BLaER1 treated with 17β-estradiol and CSF1 and Interleukin-3, amounts not matched to agents 10 nM and 100 nM (cell line): ENCODE results near the gene NEK9.

Experiments
- H3K27ac ChIP-seq, 11 experiments: shearing (Covaris generic); formaldehyde crosslinking; 2 replicates each; pipeline ENCODE4 v1.8.1; 2022
- H3K27me3 ChIP-seq, 11 experiments: shearing (Covaris generic); formaldehyde crosslinking; 2 replicates each; pipeline ENCODE4 v1.8.1; 2022
- H3K36me3 ChIP-seq, 11 experiments: shearing (Covaris generic); formaldehyde crosslinking; 2 replicates each; pipeline ENCODE4 v1.8.1; 2022
- H3K4me1 ChIP-seq, 10 experiments: shearing (Covaris generic); formaldehyde crosslinking; 2 replicates each; pipeline ENCODE4 v1.8.1; 2022
- H3K4me2 ChIP-seq, 11 experiments: shearing (Covaris generic); formaldehyde crosslinking; 2 replicates each; pipeline ENCODE4 v1.8.1; 2022
- H3K4me3 ChIP-seq, 10 experiments: shearing (Covaris generic); formaldehyde crosslinking; 2 replicates each; pipeline ENCODE4 v1.8.1; 2022
- H3K9ac ChIP-seq, 11 experiments: shearing (Covaris generic); formaldehyde crosslinking; 2 replicates each; pipeline ENCODE4 v1.8.1; 2022
- H3K9me3 ChIP-seq, 11 experiments: shearing (Covaris generic); formaldehyde crosslinking; replicated peaks in 1 of 11; 2 replicates each; pipeline ENCODE4 v1.8.1; 2022
- H4K20me1 ChIP-seq, 11 experiments: shearing (Covaris generic); formaldehyde crosslinking; 2 replicates each; pipeline ENCODE4 v1.8.1; 2022
- Cebpa-rat ChIP-seq, 11 experiments: shearing (Covaris generic); IDR thresholded peaks; 2 replicates each; pipeline ENCODE4 v1.8.1; 2022

NEK9 gene

GRCh38 chr14:75066691-75067090, 60.2 kb downstream of the NEK9 start:
- H3K4me1 ChIP-seq, result peaks cover 20 to 47% (median 29%) of the 10 kb centered on the region in 10 experiments
- peaks cover 19 to 39% (median 32%) of the 10 kb centered on the region in 11 experiments for H3K27me3 ChIP-seq
- no peaks in the 10 kb centered on the region for H3K9me3 ChIP-seq
- H3K9ac ChIP-seq, result no peak overlapping the region
- H3K27ac ChIP-seq, result no peak overlapping the region
- TF ChIP-seq Cebpa-rat (IDR thresholded peaks at IDR 0.05), result no peak
- peaks cover 0 to under 1% (median 0%) of the 10 kb centered on the region in 11 experiments; a peak in 1 of 22 replicates for H3K36me3 ChIP-seq
- H3K4me3 ChIP-seq, result no peak overlapping the region
- H3K4me2 ChIP-seq, result peak overlapping the region in 2 of 11 experiments; percentile 3 to 8; a peak in 3 of 22 replicates
- H4K20me1 ChIP-seq, result no peaks in the 10 kb centered on the region

GRCh38 chr14:75064205-75064567, 62.7 kb downstream of the NEK9 start:
- H3K27me3 ChIP-seq, result peaks cover 12 to 22% (median 19%) of the 10 kb centered on the region in 11 experiments
- H3K9ac ChIP-seq, result peak overlapping the region; percentile 72 to 85 (median 81); a peak in 21 of 22 replicates
- peak overlapping the region in 6 of 11 experiments; percentile 63 to 80 (median 70); a peak in 6 of 22 replicates for H3K27ac ChIP-seq

GRCh38 chr14:75063491-75064204, 63.2 kb downstream of the NEK9 start, which contains the start of gene ACYP1:
Gene ACYP1 (minus strand): TSS chr14:75064024. CDS start chr14:75063553, 471 bp downstream.
- Histone ChIP-seq H3K4me3 (peak within 1 kb of the TSS; percentile 73 to 90 (median 82)), H3K9ac (peak within 1 kb of the TSS; percentile 72 to 85 (median 81)), H3K4me2 (peak within 1 kb of the TSS; percentile 75 to 98 (median 95)), H3K4me1 (peaks cover 12 to 37% (median 19%) of the 10 kb centered on the region in 10 experiments), H3K36me3 (peaks cover 0 to 30% (median 21%) of the 10 kb centered on the region in 11 experiments; a peak in 19 of 22 replicates), H3K9me3 (peaks cover 6 to 13% (median 10%) of the 10 kb centered on the region in 11 experiments; a peak in 17 of 22 replicates), H3K27me3 (peaks cover 7 to 17% (median 14%) of the 10 kb centered on the region in 11 experiments), H4K20me1 (no peaks in the 10 kb centered on the region), H3K27ac (peak within 1 kb of the TSS; percentile 40 to 80 (median 71); a peak in 20 of 22 replicates)
- no peak for TF ChIP-seq Cebpa-rat (IDR thresholded peaks at IDR 0.05)

More at GRCh38 chr14:75064205-75064567, 62.7 kb downstream of the NEK9 start:
- H3K4me2 ChIP-seq, result peak overlapping the region; percentile 75 to 98 (median 95)
- no peak for TF ChIP-seq Cebpa-rat (IDR thresholded peaks at IDR 0.05)
- peaks cover 0 to 25% (median 19%) of the 10 kb centered on the region in 11 experiments; a peak in 19 of 22 replicates for H3K36me3 ChIP-seq
- peak overlapping the region; percentile 73 to 90 (median 82) for H3K4me3 ChIP-seq
- H4K20me1 ChIP-seq, result no peaks in the 10 kb centered on the region
- peaks cover 6 to 13% (median 10%) of the 10 kb centered on the region in 11 experiments; a peak in 17 of 22 replicates for H3K9me3 ChIP-seq
- peaks cover 17 to 42% (median 25%) of the 10 kb centered on the region in 10 experiments for H3K4me1 ChIP-seq

- Histone ChIP-seq H3K9ac (peak overlapping the region; percentile 72 to 85 (median 81); a peak in 20 of 22 replicates), H3K4me1 (peaks cover 12 to 32% (median 15%) of the 10 kb centered on the region in 10 experiments; a peak in 19 of 20 replicates), H3K27ac (peak overlapping the region in 6 of 11 experiments; percentile 63 to 80 (median 76); a peak in 7 of 22 replicates), H3K9me3 (peaks cover 6 to 13% (median 10%) of the 10 kb centered on the region in 11 experiments; a peak in 17 of 22 replicates), H3K4me3 (peak overlapping the region; percentile 73 to 90 (median 82)), H3K4me2 (peak overlapping the region; percentile 75 to 98 (median 95)), H4K20me1 (no peaks in the 10 kb centered on the region), H3K36me3 (peaks cover 0 to 36% (median 22%) of the 10 kb centered on the region in 11 experiments; a peak in 19 of 22 replicates), H3K27me3 (peaks cover under 1 to 10% (median 7%) of the 10 kb centered on the region in 11 experiments; a peak in 20 of 22 replicates)
- TF ChIP-seq Cebpa-rat (IDR thresholded peaks at IDR 0.05), result no peak
Observed at GRCh38 chr14:75063013-75063412, 63.8 kb downstream of the NEK9 start.

- no peak overlapping the region for H3K27ac ChIP-seq
- H3K4me3 ChIP-seq, result no peak overlapping the region
- H4K20me1 ChIP-seq, result no peaks in the 10 kb centered on the region
- no peak overlapping the region for H3K9ac ChIP-seq
- H3K4me1 ChIP-seq, result peaks cover 9 to 17% (median 14%) of the 10 kb centered on the region in 10 experiments; a peak in 19 of 20 replicates
- peaks cover 6 to 13% (median 10%) of the 10 kb centered on the region in 11 experiments; a peak in 17 of 22 replicates for H3K9me3 ChIP-seq
- no peak for TF ChIP-seq Cebpa-rat (IDR thresholded peaks at IDR 0.05)
- H3K4me2 ChIP-seq, result no peak overlapping the region
- no peaks in the 10 kb centered on the region for H3K27me3 ChIP-seq
- peaks cover 0 to 38% (median 22%) of the 10 kb centered on the region in 11 experiments; a peak in 19 of 22 replicates for H3K36me3 ChIP-seq
Observed at GRCh38 chr14:75060420-75060819, 66.4 kb downstream of the NEK9 start.

GRCh38 chr14:75059642-75060041, 67.2 kb downstream of the NEK9 start:
- Histone ChIP-seq H3K4me1 (peaks cover 9 to 17% (median 14%) of the 10 kb centered on the region in 10 experiments; a peak in 19 of 20 replicates), H3K27me3 (no peaks in the 10 kb centered on the region), H3K9me3 (peaks cover 6 to 13% (median 10%) of the 10 kb centered on the region in 11 experiments; a peak in 17 of 22 replicates), H3K4me3 (no peak overlapping the region), H3K9ac (no peak overlapping the region), H3K4me2 (no peak overlapping the region), H3K36me3 (peaks cover 0 to 40% (median 22%) of the 10 kb centered on the region in 11 experiments; a peak in 19 of 22 replicates), H3K27ac (no peak overlapping the region), H4K20me1 (no peaks in the 10 kb centered on the region)
- no peak for TF ChIP-seq Cebpa-rat (IDR thresholded peaks at IDR 0.05)

GRCh38 chr14:75054421-75054820, 72.4 kb downstream of the NEK9 start:
- no peaks in the 10 kb centered on the region for H4K20me1 ChIP-seq
- no peak overlapping the region for H3K4me3 ChIP-seq
- peaks cover 0 to 7% (median 0%) of the 10 kb centered on the region in 11 experiments; a peak in 1 of 22 replicates for H3K9me3 ChIP-seq
- peaks cover 18 to 34% (median 31%) of the 10 kb centered on the region in 11 experiments for H3K27me3 ChIP-seq
- H3K9ac ChIP-seq, result no peak overlapping the region
- TF ChIP-seq Cebpa-rat (IDR thresholded peaks at IDR 0.05), result no peak
- no peak overlapping the region for H3K4me2 ChIP-seq
- no peak overlapping the region for H3K27ac ChIP-seq
- H3K36me3 ChIP-seq, result peaks cover 0 to 31% (median 4%) of the 10 kb centered on the region in 11 experiments; a peak in 9 of 22 replicates
- H3K4me1 ChIP-seq, result peaks cover 0 to 15% (median 10%) of the 10 kb centered on the region in 10 experiments; a peak in 10 of 20 replicates

- TF ChIP-seq Cebpa-rat (IDR thresholded peaks at IDR 0.05), result no peak
- Histone ChIP-seq H3K4me1 (peaks cover 0 to 15% (median 10%) of the 10 kb centered on the region in 10 experiments; a peak in 10 of 20 replicates), H3K9me3 (peaks cover 0 to 7% (median 0%) of the 10 kb centered on the region in 11 experiments; a peak in 1 of 22 replicates), H3K9ac (no peak overlapping the region), H3K36me3 (peaks cover 0 to 24% (median 5%) of the 10 kb centered on the region in 11 experiments; a peak in 8 of 22 replicates), H4K20me1 (no peaks in the 10 kb centered on the region), H3K4me3 (no peak overlapping the region), H3K4me2 (no peak overlapping the region), H3K27ac (no peak overlapping the region), H3K27me3 (peaks cover 18 to 36% (median 33%) of the 10 kb centered on the region in 11 experiments)
Observed at GRCh38 chr14:75053396-75054291, 73.2 kb downstream of the NEK9 start.
